IMR-90 (cell line): Measurements from ENCODE around the gene TRIM24. TPM values are rescaled to one million over a fixed set of nuclear protein-coding genes. Genes with fewer than 3 reads are reported as not detected.

Experiments used
- ATAC-seq: fragments of 200-7000 bp; cut with Tn5 transposase; 2 replicates; pipeline ENCODE4 v1.9.1; 2020; ENCODE audit warnings: low read depth, mild to moderate bottlenecking, moderate library complexity
- BruUV-seq: library from RNA; stranded (reverse); fragments of 400-500 nt; replicated peaks from 2 replicates; lab custom pipeline; 2021; lab: Mats Ljungman, UMichigan
- CTCF ChIA-PET: fragments of 300-600 bp; formaldehyde crosslinking; extraction: SDS; loops from one replicate; lab custom pipeline; 2021; ENCODE audit warnings: antibody characterized with exemption; lab: Yijun Ruan, JAX
- POLR2A ChIA-PET: fragments of 300-600 bp; sonication (Branson Sonifier 250); formaldehyde crosslinking; loops from one replicate; lab custom pipeline; 2022; ENCODE audit warnings: antibody characterized with exemption; ENCODE audit not compliant: unreplicated experiment; lab: Charles Lee
- DNase-seq: peaks from one replicate; pipeline ENCODE4 v3.0.0; 2013
- H2AFZ ChIP-seq: replicated peaks from 2 replicates; pipeline ENCODE3; 2013; ENCODE audit warnings: low read length, mild to moderate bottlenecking; ENCODE audit not compliant: poor library complexity
- H2AK5ac ChIP-seq: 2 replicates; pipeline ENCODE4 v1.6.1; 2013; ENCODE audit warnings: low read depth, low read length, inconsistent platforms
- H2AK9ac ChIP-seq: replicated peaks from 2 replicates; pipeline ENCODE3; 2013; ENCODE audit warnings: mild to moderate bottlenecking, low read depth, low read length, moderate library complexity; ENCODE audit not compliant: poor library complexity
- H2BK120ac ChIP-seq: 2 replicates; pipeline ENCODE4 v1.6.1; 2013; ENCODE audit warnings: low read depth, low read length, inconsistent platforms
- H2BK15ac ChIP-seq: 3 replicates; pipeline ENCODE4 v1.6.1; 2013; ENCODE audit warnings: low read depth, low read length, inconsistent platforms
- H2BK20ac ChIP-seq: 2 replicates; pipeline ENCODE4 v1.6.1; 2013; ENCODE audit warnings: low read depth, mild to moderate bottlenecking, inconsistent platforms, low read length, moderate library complexity
- H2BK5ac ChIP-seq: 2 replicates; pipeline ENCODE4 v1.6.1; 2013; ENCODE audit warnings: mild to moderate bottlenecking, low read depth, low read length, inconsistent platforms; ENCODE audit not compliant: poor library complexity, severe bottlenecking
- H3K14ac ChIP-seq: replicated peaks from 2 replicates; pipeline ENCODE4 v1.6.1; 2013; ENCODE audit warnings: low read depth, low read length, inconsistent platforms
- H3K18ac ChIP-seq: 2 replicates; pipeline ENCODE4 v1.6.1; 2013; ENCODE audit warnings: low read depth, low read length, control low read depth
- H3K23ac ChIP-seq: 2 replicates; pipeline ENCODE4 v1.6.1; 2013; ENCODE audit warnings: low read depth, low read length, inconsistent platforms
- H3K27ac ChIP-seq: 2 replicates; pipeline ENCODE4 v1.5.1; 2013; ENCODE audit warnings: mild to moderate bottlenecking, control low read depth, low read length; ENCODE audit not compliant: insufficient read depth
- H3K27me3 ChIP-seq: 2 replicates; pipeline ENCODE4 v1.6.1; 2013; ENCODE audit warnings: low read length; ENCODE audit not compliant: control insufficient read depth, insufficient read depth
- H3K36me3 ChIP-seq: 2 replicates; pipeline ENCODE4 v1.6.1; 2013; ENCODE audit warnings: low read length, mixed read lengths; ENCODE audit not compliant: control insufficient read depth, insufficient read depth
- H3K4ac ChIP-seq: 2 replicates; pipeline ENCODE4 v1.6.1; 2013; ENCODE audit warnings: low read depth, low read length, inconsistent platforms
- H3K4me1 ChIP-seq: 2 replicates; pipeline ENCODE4 v1.6.1; 2013; ENCODE audit warnings: low read length, mixed read lengths; ENCODE audit not compliant: control insufficient read depth, insufficient read depth
- H3K4me2 ChIP-seq: 2 replicates; pipeline ENCODE4 v1.6.1; 2013; ENCODE audit warnings: low read depth, mild to moderate bottlenecking, control low read depth, low read length, moderate library complexity
- H3K4me3 ChIP-seq: 2 replicates; pipeline ENCODE4 v1.5.1; 2013; ENCODE audit warnings: low read depth, mild to moderate bottlenecking, control low read depth, low read length, moderate library complexity; ENCODE audit not compliant: insufficient read depth
- H3K56ac ChIP-seq: 2 replicates; pipeline ENCODE4 v1.6.1; 2013; ENCODE audit warnings: low read length, inconsistent platforms; ENCODE audit not compliant: insufficient read depth; ENCODE audit errors: extremely low read depth
- H3K79me1 ChIP-seq, 2 experiments: 2 replicates each; pipeline ENCODE4 v1.6.1; 2013; ENCODE audit warnings: low read length in 2 of 2, inconsistent platforms in 1 of 2, low read depth in 1 of 2
- H3K9ac ChIP-seq: 2 replicates; pipeline ENCODE4 v1.6.1; 2013; ENCODE audit warnings: low read depth, low read length, control low read depth
- H3K9me1 ChIP-seq: 2 replicates; pipeline ENCODE4 v1.6.1; 2013; ENCODE audit warnings: low read length, inconsistent platforms; ENCODE audit not compliant: insufficient read depth
- H3K9me3 ChIP-seq: 2 replicates; pipeline ENCODE4 v1.6.1; 2013; ENCODE audit warnings: low read length; ENCODE audit not compliant: control insufficient read depth, insufficient read depth
- H4K20me1 ChIP-seq: 2 replicates; pipeline ENCODE4 v1.6.1; 2013; ENCODE audit warnings: low read length, inconsistent platforms; ENCODE audit not compliant: insufficient read depth
- H4K5ac ChIP-seq: 2 replicates; pipeline ENCODE4 v1.6.1; 2013; ENCODE audit warnings: mild to moderate bottlenecking, low read depth, low read length, control low read depth
- H4K8ac ChIP-seq, 2 experiments: 2 replicates each; pipeline ENCODE4 v1.6.1; 2013; ENCODE audit warnings: low read depth in 2 of 2, low read length in 2 of 2, control low read depth in 1 of 2, inconsistent platforms in 1 of 2
- H4K91ac ChIP-seq: 2 replicates; pipeline ENCODE4 v1.6.1; 2013; ENCODE audit warnings: low read depth, low read length, inconsistent platforms; ENCODE audit not compliant: insufficient read depth
- BHLHE40 ChIP-seq: fragments of 150-350 bp; IDR thresholded peaks from 2 replicates; pipeline ENCODE4 v1.6.1; 2016; ENCODE audit warnings: mild to moderate bottlenecking, low read depth, low read length
- CEBPB ChIP-seq: IDR thresholded peaks from 2 replicates; pipeline ENCODE4 v1.6.1; 2012; ENCODE audit warnings: low read depth, low read length, improper control_type of control experiment
- CHD1 ChIP-seq: IDR thresholded peaks from 2 replicates; pipeline ENCODE4 v1.6.1; 2012; ENCODE audit warnings: low read depth, low read length, improper control_type of control experiment
- CTCF ChIP-seq: conservative IDR thresholded peaks from 2 replicates; pipeline ENCODE4 v1.5.1; 2012; ENCODE audit warnings: mild to moderate bottlenecking, low read depth, low read length, improper control_type of control experiment
- FOS ChIP-seq: fragments of 150-350 bp; IDR thresholded peaks from 2 replicates; pipeline ENCODE4 v1.6.1; 2016; ENCODE audit warnings: low read depth, low read length
- MAFK ChIP-seq: IDR thresholded peaks from 2 replicates; pipeline ENCODE4 v1.6.1; 2012; ENCODE audit warnings: low read depth, low read length, improper control_type of control experiment
- MAZ ChIP-seq: IDR thresholded peaks from 2 replicates; pipeline ENCODE4 v1.6.1; 2012; ENCODE audit warnings: low read depth, mild to moderate bottlenecking, low read length, improper control_type of control experiment, moderate library complexity, borderline replicate concordance
- MXI1 ChIP-seq: IDR thresholded peaks from 2 replicates; pipeline ENCODE4 v1.6.1; 2012; ENCODE audit warnings: low read depth, mild to moderate bottlenecking, low read length, moderate library complexity, borderline replicate concordance
- NFE2L2 ChIP-seq: fragments of 150-350 bp; IDR thresholded peaks from 2 replicates; pipeline ENCODE4 v1.6.1; 2016; ENCODE audit warnings: low read depth, mild to moderate bottlenecking, low read length
- POLR2A ChIP-seq: IDR thresholded peaks from 2 replicates; pipeline ENCODE4 v1.6.1; 2012; ENCODE audit warnings: mild to moderate bottlenecking, low read depth, low read length
- RAD21 ChIP-seq: IDR thresholded peaks from 2 replicates; pipeline ENCODE4 v1.6.1; 2012; ENCODE audit warnings: low read length, improper control_type of control experiment
- RCOR1 ChIP-seq: IDR thresholded peaks from 2 replicates; pipeline ENCODE4 v1.6.1; 2012; ENCODE audit warnings: mild to moderate bottlenecking, low read length, improper control_type of control experiment; ENCODE audit not compliant: insufficient replicate concordance
- RFX5 ChIP-seq: IDR thresholded peaks from 2 replicates; pipeline ENCODE4 v1.8.0; 2012; ENCODE audit warnings: low read depth, mild to moderate bottlenecking, low read length, moderate library complexity
- SMC3 ChIP-seq: fragments of 150-350 bp; IDR thresholded peaks from 2 replicates; pipeline ENCODE4 v1.6.1; 2016; ENCODE audit warnings: low read depth, mild to moderate bottlenecking, antibody characterized with exemption, low read length, moderate library complexity
- WGBS, 2 experiments: methylation state at CpG; one replicate each; pipeline versions ENCODE4 v1.1.5 to v1.1.7; 2013; ENCODE audit warnings: missing lambda C conversion rate in 2 of 2; ENCODE audit not compliant: insufficient read length in 1 of 2; ENCODE audit errors: extremely low coverage in 2 of 2; 5-methylcytosine and 5-hydroxymethylcytosine counted together
- dilution Hi-C: fragments of 300-500 bp; cut with HindIII; formaldehyde crosslinking; loops from one replicate; pipeline ENCODE4 v1.14.3; 2018; ENCODE audit warnings: low sequenced_read_pairs; ENCODE audit not compliant: unreplicated experiment
- in situ Hi-C: fragments of 300-500 bp; cut with MboI; formaldehyde crosslinking; loops from 3 replicates; pipeline ENCODE4 v1.14.3; 2019; ENCODE audit warnings: low sequenced_read_pairs, inconsistent platforms, mixed read lengths
- intact Hi-C: fragments of 100-400 bp; cut with micrococcal nuclease; formaldehyde crosslinking; loops from 2 replicates; pipeline ENCODE4 v1.10.0; 2022
- polyA plus RNA-seq, 3 experiments: library from polyadenylated mRNA; depleted of rRNA; stranded (reverse); fragments of >200 nt; gene quantifications; 2 replicates each; pipeline ENCODE4 v1.2.3, GENCODE V29; 2012; ENCODE audit warnings: low replicate concordance in 1 of 3
- total RNA-seq: library from RNA; depleted of rRNA; stranded (reverse); fragments of >200 nt; gene quantifications from 2 replicates; pipeline ENCODE4 v1.2.3, GENCODE V29; 2012
- TF ChIP-seq, protein P1 (sequence below): fragments of 150-350 bp; IDR thresholded peaks from 2 replicates; pipeline ENCODE4 v1.6.1; 2017; ENCODE audit warnings: mild to moderate bottlenecking, antibody characterized with exemption, low read length, low read depth
- TF ChIP-seq, protein P2 (sequence below): fragments of 150-350 bp; IDR thresholded peaks from 2 replicates; pipeline ENCODE4 v1.6.1; 2016; ENCODE audit warnings: low read depth, mild to moderate bottlenecking, low read length, moderate library complexity, borderline replicate concordance

Gene TRIM24
- total and polyA plus RNA-seq, 2 of the 4 experiments (the other 2 are of a cell fraction): 4.1 to 5.7 TPM

DNA sequence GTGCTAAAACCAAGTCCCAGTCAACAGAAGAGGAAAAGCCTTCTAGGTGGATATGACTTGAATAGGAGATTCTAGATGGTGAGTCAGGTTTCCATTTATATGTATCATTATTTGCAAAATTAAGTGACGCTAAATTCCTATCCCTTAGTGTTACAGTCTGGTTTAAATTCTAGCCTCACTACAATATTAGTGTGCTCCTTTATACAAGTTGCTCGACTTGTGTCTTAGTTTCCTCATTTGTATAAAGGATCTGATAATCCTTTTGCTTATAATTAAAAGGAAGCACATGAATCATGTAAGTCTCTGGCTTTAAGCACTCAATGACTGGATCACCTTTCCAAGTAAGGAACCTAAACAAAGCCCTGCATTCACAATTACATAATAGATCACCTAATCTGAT is 135.4 kb downstream of the TRIM24 start:
- Histone ChIP-seq H2BK20ac (no peak overlapping the region), H2AK5ac (no peak overlapping the region), H4K91ac (no peak overlapping the region), H3K36me3 (no peaks in the 10 kb centered on the region), H2BK5ac (no peak overlapping the region), H2AFZ (no peak overlapping the region), H3K27me3 (no peaks in the 10 kb centered on the region), H3K9ac (no peak overlapping the region), H3K4me2 (no peak overlapping the region), H3K23ac (no peak overlapping the region), H3K79me1 (no peaks in the 10 kb centered on the region), H3K14ac (no peak overlapping the region), H3K4ac (no peak overlapping the region), H3K9me3 (no peaks in the 10 kb centered on the region), H2BK15ac (no peak overlapping the region), H3K4me3 (no peak overlapping the region), H3K27ac (no peak overlapping the region), H2BK120ac (no peak overlapping the region), H2AK9ac (no peak overlapping the region), H3K9me1 (no peaks in the 10 kb centered on the region), H3K4me1 (no peaks in the 10 kb centered on the region), H3K56ac (no peak overlapping the region), H3K18ac (no peak overlapping the region), H4K5ac (no peak overlapping the region), H4K20me1 (no peaks in the 10 kb centered on the region), H4K8ac (no peak overlapping the region)
- dilution Hi-C loops: no loop called here
- intact Hi-C loops: no loop called here
- in situ Hi-C loops: no loop called here
- BruUV-seq: no TSS peak
- DNase-seq: no peak
- no peak for ATAC-seq
- POLR2A ChIA-PET: no interaction called here
- WGBS, 2 experiments: no CpG with 5 or more reads among the region's 2 CpGs
- CTCF ChIA-PET: no interaction called here
- TF ChIP-seq MXI1: no peak
- no peak for TF ChIP-seq MAZ
- TF ChIP-seq CEBPB: no peak
- no peak for TF ChIP-seq MAFK
- no peak for TF ChIP-seq RCOR1
- no peak for TF ChIP-seq NFE2L2
- no peak for TF ChIP-seq RFX5
- no peak for TF ChIP-seq POLR2A
- no peak for TF ChIP-seq SMC3
- TF ChIP-seq RAD21: no peak
- TF ChIP-seq CTCF: no peak
- TF ChIP-seq, protein P1, sequence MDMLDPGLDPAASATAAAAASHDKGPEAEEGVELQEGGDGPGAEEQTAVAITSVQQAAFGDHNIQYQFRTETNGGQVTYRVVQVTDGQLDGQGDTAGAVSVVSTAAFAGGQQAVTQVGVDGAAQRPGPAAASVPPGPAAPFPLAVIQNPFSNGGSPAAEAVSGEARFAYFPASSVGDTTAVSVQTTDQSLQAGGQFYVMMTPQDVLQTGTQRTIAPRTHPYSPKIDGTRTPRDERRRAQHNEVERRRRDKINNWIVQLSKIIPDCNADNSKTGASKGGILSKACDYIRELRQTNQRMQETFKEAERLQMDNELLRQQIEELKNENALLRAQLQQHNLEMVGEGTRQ: no peak
- TF ChIP-seq, protein P2, sequence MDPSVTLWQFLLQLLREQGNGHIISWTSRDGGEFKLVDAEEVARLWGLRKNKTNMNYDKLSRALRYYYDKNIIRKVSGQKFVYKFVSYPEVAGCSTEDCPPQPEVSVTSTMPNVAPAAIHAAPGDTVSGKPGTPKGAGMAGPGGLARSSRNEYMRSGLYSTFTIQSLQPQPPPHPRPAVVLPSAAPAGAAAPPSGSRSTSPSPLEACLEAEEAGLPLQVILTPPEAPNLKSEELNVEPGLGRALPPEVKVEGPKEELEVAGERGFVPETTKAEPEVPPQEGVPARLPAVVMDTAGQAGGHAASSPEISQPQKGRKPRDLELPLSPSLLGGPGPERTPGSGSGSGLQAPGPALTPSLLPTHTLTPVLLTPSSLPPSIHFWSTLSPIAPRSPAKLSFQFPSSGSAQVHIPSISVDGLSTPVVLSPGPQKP: no peak
- TF ChIP-seq FOS: no peak
- TF ChIP-seq BHLHE40: no peak
- TF ChIP-seq CHD1: no peak
